ENCODE results near the gene CEACAM16.

CEACAM16 gene

DNA sequence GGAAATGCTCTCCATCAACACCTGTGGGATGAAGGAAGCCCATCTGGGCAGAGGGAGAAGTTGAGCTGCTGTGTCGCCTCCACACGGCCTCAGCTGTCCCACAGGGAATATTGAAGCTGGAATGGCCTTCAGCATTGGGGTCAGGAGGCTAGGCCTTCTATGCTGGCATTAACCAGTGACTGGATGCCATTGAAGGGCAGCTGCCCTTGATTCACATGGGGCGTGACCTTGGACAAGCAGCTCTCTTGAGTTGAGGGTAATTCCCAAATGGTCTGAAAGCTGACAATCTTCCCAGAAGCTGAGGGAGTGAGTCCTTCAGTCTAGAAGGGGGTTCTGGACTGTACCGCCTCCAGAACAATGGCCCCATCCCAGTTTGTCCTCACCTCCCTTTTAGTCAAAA lies 56.3 kb downstream of the CEACAM16 start:
- Histone ChIP-seq H3K9me3 (ENCODE audit: control insufficient read depth, insufficient read depth, low read depth, low read length) (no peaks in the 10 kb centered on the region), H3K27ac (ENCODE audit: extremely low read depth, low read depth, low read length) (peak overlapping the region; percentile 42; the same call in 1 of the 2 replicates), H3K36me3 (ENCODE audit: control insufficient read depth in 2 of 2, insufficient read depth in 1 of 2, low read length in 2 of 2) (peaks cover 8 to 23% of the 10 kb centered on the region in 2 experiments; a peak in 2 of 3 replicates), H3K4me3 (ENCODE audit: low read depth, low read length) (no peak overlapping the region), H3K4me1 (ENCODE audit: control insufficient read depth, insufficient read depth, low read length) (peaks cover 18% of the 10 kb centered on the region)
- ChIA-PET CTCF (interaction anchor here (1.2 to 4.8 kb wide), 2 partner anchors 17 to 31 kb away, joined by 4 to 26 read pairs; no protein-coding TSS in a partner anchor), POLR2A (interaction anchor here (1.5 kb wide), 1 partner anchor 11 kb away, joined by 3 read pairs; no protein-coding TSS in a partner anchor)
- TF ChIP-seq ZNF211 (tag by site-specific recombination; IDR thresholded peaks at IDR 0.05; ENCODE audit: low read depth) (no peak), ZNF350 (tag by site-specific recombination; IDR thresholded peaks at IDR 0.05) (no peak), SP2 (tag by site-specific recombination; IDR thresholded peaks at IDR 0.05) (no peak), KLF10 (tag by site-specific recombination; IDR thresholded peaks at IDR 0.05) (no peak), ZNF623 (tag by site-specific recombination; IDR thresholded peaks at IDR 0.05) (no peak), PRDM10 (tag by site-specific recombination; IDR thresholded peaks at IDR 0.05) (no peak), ZNF174 (tag by site-specific recombination; IDR thresholded peaks at IDR 0.05) (no peak), ZNF449 (tag by site-specific recombination; IDR thresholded peaks at IDR 0.05) (no peak), ZNF112 (tag by site-specific recombination; IDR thresholded peaks at IDR 0.05) (no peak), ZFP69B (tag by site-specific recombination; IDR thresholded peaks at IDR 0.05) (no peak), ZNF548 (tag by site-specific recombination; IDR thresholded peaks at IDR 0.05) (no peak), ZNF354C (tag by site-specific recombination; IDR thresholded peaks at IDR 0.05; ENCODE audit: borderline replicate concordance, low read depth) (no peak), ZBTB8A (tag by site-specific recombination; IDR thresholded peaks at IDR 0.05) (no peak), KLF8 (tag by site-specific recombination; IDR thresholded peaks at IDR 0.05) (no peak), ZNF692 (tag by site-specific recombination; IDR thresholded peaks at IDR 0.05) (no peak), ZNF610 (tag by site-specific recombination; IDR thresholded peaks at IDR 0.05; ENCODE audit: borderline replicate concordance) (no peak)

- TF ChIP-seq ZNF837 (tag by site-specific recombination; IDR thresholded peaks at IDR 0.05): no peak
- TF ChIP-seq, protein P1, sequence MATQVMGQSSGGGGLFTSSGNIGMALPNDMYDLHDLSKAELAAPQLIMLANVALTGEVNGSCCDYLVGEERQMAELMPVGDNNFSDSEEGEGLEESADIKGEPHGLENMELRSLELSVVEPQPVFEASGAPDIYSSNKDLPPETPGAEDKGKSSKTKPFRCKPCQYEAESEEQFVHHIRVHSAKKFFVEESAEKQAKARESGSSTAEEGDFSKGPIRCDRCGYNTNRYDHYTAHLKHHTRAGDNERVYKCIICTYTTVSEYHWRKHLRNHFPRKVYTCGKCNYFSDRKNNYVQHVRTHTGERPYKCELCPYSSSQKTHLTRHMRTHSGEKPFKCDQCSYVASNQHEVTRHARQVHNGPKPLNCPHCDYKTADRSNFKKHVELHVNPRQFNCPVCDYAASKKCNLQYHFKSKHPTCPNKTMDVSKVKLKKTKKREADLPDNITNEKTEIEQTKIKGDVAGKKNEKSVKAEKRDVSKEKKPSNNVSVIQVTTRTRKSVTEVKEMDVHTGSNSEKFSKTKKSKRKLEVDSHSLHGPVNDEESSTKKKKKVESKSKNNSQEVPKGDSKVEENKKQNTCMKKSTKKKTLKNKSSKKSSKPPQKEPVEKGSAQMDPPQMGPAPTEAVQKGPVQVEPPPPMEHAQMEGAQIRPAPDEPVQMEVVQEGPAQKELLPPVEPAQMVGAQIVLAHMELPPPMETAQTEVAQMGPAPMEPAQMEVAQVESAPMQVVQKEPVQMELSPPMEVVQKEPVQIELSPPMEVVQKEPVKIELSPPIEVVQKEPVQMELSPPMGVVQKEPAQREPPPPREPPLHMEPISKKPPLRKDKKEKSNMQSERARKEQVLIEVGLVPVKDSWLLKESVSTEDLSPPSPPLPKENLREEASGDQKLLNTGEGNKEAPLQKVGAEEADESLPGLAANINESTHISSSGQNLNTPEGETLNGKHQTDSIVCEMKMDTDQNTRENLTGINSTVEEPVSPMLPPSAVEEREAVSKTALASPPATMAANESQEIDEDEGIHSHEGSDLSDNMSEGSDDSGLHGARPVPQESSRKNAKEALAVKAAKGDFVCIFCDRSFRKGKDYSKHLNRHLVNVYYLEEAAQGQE (tag by site-specific recombination; IDR thresholded peaks at IDR 0.05): no peak
- no peak for TF ChIP-seq WT1 (tag by site-specific recombination; IDR thresholded peaks at IDR 0.05)
- TF ChIP-seq ZNF404 (tag by site-specific recombination; IDR thresholded peaks at IDR 0.05): no peak
- TF ChIP-seq MZF1 (tag by site-specific recombination; IDR thresholded peaks at IDR 0.05; ENCODE audit: borderline replicate concordance): no peak
- TF ChIP-seq ZNF426 (tag by site-specific recombination; IDR thresholded peaks at IDR 0.05): no peak
- Histone ChIP-seq H3K4me3 (ENCODE audit: low read depth, low read length) (no peak overlapping the region), H3K4me1 (ENCODE audit: control insufficient read depth, insufficient read depth, low read length) (peaks cover 18% of the 10 kb centered on the region), H3K36me3 (ENCODE audit: control insufficient read depth in 2 of 2, insufficient read depth in 1 of 2, low read length in 2 of 2) (peaks cover 8 to 20% of the 10 kb centered on the region in 2 experiments; a peak in 2 of 3 replicates), H3K9me3 (ENCODE audit: control insufficient read depth, insufficient read depth, low read depth, low read length) (no peaks in the 10 kb centered on the region), H3K27ac (ENCODE audit: extremely low read depth, low read depth, low read length) (no peak overlapping the region)
- ChIA-PET CTCF (interaction anchor here (1.2 to 4.8 kb wide), 2 partner anchors 16 to 31 kb away, joined by 4 to 26 read pairs; no protein-coding TSS in a partner anchor), POLR2A (no interaction called here)
These were observed 57.2 kb downstream of the CEACAM16 start for GRCh38 chr19:44756089-44756562.
